ENCODE results near the gene LYVE1. TPM values are rescaled to one million over a fixed set of nuclear protein-coding genes. Genes with fewer than 3 reads are reported as not detected.

Gene LYVE1
- total RNA-seq, 1 donor from 2014 or later, result not detected

- H3K9me3 Mint-ChIP-seq, result no peaks in the 10 kb centered on the region
- H3K27me3 Mint-ChIP-seq, result no peaks in the 10 kb centered on the region
- no peak for DNase-seq
- peaks cover 28% of the 10 kb centered on the region for H3K4me1 Mint-ChIP-seq
- no peak overlapping the region for H3K4me3 Mint-ChIP-seq
- POLR2A ChIA-PET, result interaction anchor here (0.7 to 1.4 kb wide), 2 partner anchors 18 to 143 kb away, joined by 3 to 5 read pairs; no protein-coding TSS in a partner anchor
- CTCF ChIA-PET, result no interaction called here
- TF ChIP-seq CTCF (IDR thresholded peaks at IDR 0.05), result no peak
- no peak overlapping the region for H3K27ac Mint-ChIP-seq
- ATAC-seq (ENCODE audit: low read depth), result no peak
- intact Hi-C loops (cut with micrococcal nuclease), result loop anchor here (2.0 kb wide), 1 partner anchor 15 kb away; no protein-coding TSS in a partner anchor
- peaks cover 5% of the 10 kb centered on the region for H3K36me3 Mint-ChIP-seq (ENCODE audit: low read depth)
These were observed 19.5 kb upstream of the LYVE1 start for GRCh38 chr11:10587995-10588394.

GRCh38 chr11:10587388-10587787, 18.9 kb upstream of the LYVE1 start:
- ATAC-seq (ENCODE audit: low read depth) (no peak), DNase-seq (no peak)
- H3K4me3 Mint-ChIP-seq, result no peak overlapping the region
- peaks cover 34% of the 10 kb centered on the region for H3K4me1 Mint-ChIP-seq
- POLR2A ChIA-PET, result interaction anchor here (1.4 kb wide), 1 partner anchor 19 kb away, joined by 3 read pairs; no protein-coding TSS in a partner anchor
- intact Hi-C loops (cut with micrococcal nuclease), result loop anchor here (2.0 kb wide), 1 partner anchor 15 kb away; no protein-coding TSS in a partner anchor
- no peak for TF ChIP-seq CTCF (IDR thresholded peaks at IDR 0.05)
- H3K27me3 Mint-ChIP-seq, result no peaks in the 10 kb centered on the region
- CTCF ChIA-PET, result no interaction called here
- H3K36me3 Mint-ChIP-seq (ENCODE audit: low read depth), result peaks cover 5% of the 10 kb centered on the region
- H3K9me3 Mint-ChIP-seq, result no peaks in the 10 kb centered on the region
- no peak overlapping the region for H3K27ac Mint-ChIP-seq

- Mint-ChIP-seq H3K36me3 (ENCODE audit: low read depth) (no peaks in the 10 kb centered on the region), H3K27ac (no peak overlapping the region), H3K27me3 (no peaks in the 10 kb centered on the region), H3K9me3 (no peaks in the 10 kb centered on the region), H3K4me1 (peaks cover 52% of the 10 kb centered on the region), H3K4me3 (no peak overlapping the region)
- ChIA-PET POLR2A (interaction anchor here (1.0 to 1.6 kb wide), 2 partner anchors 23 to 125 kb away, joined by 3 to 6 read pairs; no protein-coding TSS in a partner anchor), CTCF (interaction anchor here (0.8 to 1.1 kb wide), 2 partner anchors 44 to 153 kb away, joined by 3 read pairs; partner anchors contain the start of gene RNF141)
- intact Hi-C loops (cut with micrococcal nuclease), result no loop called here
- no peak for TF ChIP-seq CTCF (IDR thresholded peaks at IDR 0.05)
- no peak for DNase-seq
- ATAC-seq (ENCODE audit: low read depth), result no peak
These were observed 15.6 kb upstream of the LYVE1 start for GRCh38 chr11:10584071-10584501.

GRCh38 chr11:10581481-10582019, 13.1 kb upstream of the LYVE1 start:
- intact Hi-C loops (cut with micrococcal nuclease), result loop anchor here (2.0 kb wide), 1 partner anchor 25 kb away; no protein-coding TSS in a partner anchor
- CTCF ChIA-PET, result interaction anchor here (1.4 kb wide), 2 partner anchors 9 to 65 kb away, joined by 4 read pairs; no protein-coding TSS in a partner anchor
- no peaks in the 10 kb centered on the region for H3K36me3 Mint-ChIP-seq (ENCODE audit: low read depth)
- peaks cover 72% of the 10 kb centered on the region for H3K4me1 Mint-ChIP-seq
- no peaks in the 10 kb centered on the region for H3K9me3 Mint-ChIP-seq
- peak overlapping the region; percentile 80 for H3K27ac Mint-ChIP-seq
- ATAC-seq (ENCODE audit: low read depth) (peak; percentile 66), DNase-seq (no peak)
- POLR2A ChIA-PET, result interaction anchor here (1.0 kb wide), 1 partner anchor 40 kb away, joined by 3 read pairs; the partner anchor contains the start of gene RNF141
- no peak overlapping the region for H3K4me3 Mint-ChIP-seq
- no peak for TF ChIP-seq CTCF (IDR thresholded peaks at IDR 0.05)
- H3K27me3 Mint-ChIP-seq, result no peaks in the 10 kb centered on the region

GRCh38 chr11:10580623-10581022, 12.2 kb upstream of the LYVE1 start:
- CTCF ChIA-PET, result interaction anchor here (1.4 kb wide), 2 partner anchors 10 to 64 kb away, joined by 4 read pairs; no protein-coding TSS in a partner anchor

More at GRCh38 chr11:10580623-10581022, 12.2 kb upstream of the LYVE1 start:
- peaks cover 73% of the 10 kb centered on the region for H3K4me1 Mint-ChIP-seq
- no peak for TF ChIP-seq CTCF (IDR thresholded peaks at IDR 0.05)
- H3K4me3 Mint-ChIP-seq, result no peak overlapping the region
- POLR2A ChIA-PET, result interaction anchor here (1.0 to 1.4 kb wide), 5 partner anchors 16 to 39 kb away, joined by 3 to 4 read pairs (median 3); partner anchors contain the start of gene RNF141
- DNase-seq, result no peak
- H3K36me3 Mint-ChIP-seq (ENCODE audit: low read depth), result no peaks in the 10 kb centered on the region
- no peak overlapping the region for H3K27ac Mint-ChIP-seq
- no peaks in the 10 kb centered on the region for H3K27me3 Mint-ChIP-seq
- ATAC-seq (ENCODE audit: low read depth), result no peak
- intact Hi-C loops (cut with micrococcal nuclease), result no loop called here
- H3K9me3 Mint-ChIP-seq, result no peaks in the 10 kb centered on the region
